ENCODE measurements around the gene ALDH1A2.

ALDH1A2 gene

DNA sequence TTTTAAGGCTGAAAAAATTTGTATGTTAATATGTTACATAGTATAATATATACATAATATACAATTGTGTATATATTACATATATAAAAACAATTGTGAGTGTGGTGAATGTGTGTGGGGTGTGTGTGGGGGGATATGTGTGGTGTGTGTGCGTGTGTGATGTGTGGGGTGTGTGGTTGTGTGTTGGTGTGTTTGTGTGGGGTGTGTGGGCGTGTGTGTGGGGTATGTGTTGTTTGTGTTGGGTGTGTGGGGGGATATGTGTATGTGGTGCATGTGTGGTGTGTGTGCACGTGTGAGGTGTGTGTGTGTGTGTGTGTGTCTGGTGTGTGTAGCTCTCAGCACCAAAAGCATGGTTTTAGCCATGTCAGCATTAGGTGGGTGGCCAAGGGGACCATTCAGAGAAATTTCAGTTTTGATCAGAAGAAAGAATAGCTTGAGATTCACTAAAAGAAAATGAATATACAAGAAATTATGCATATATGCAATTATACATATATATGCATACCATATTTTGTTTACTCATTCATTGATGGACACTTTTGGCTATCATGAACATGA is 118.9 kb downstream of the ALDH1A2 start:
- peak; percentile 97 for TF ChIP-seq ZFHX2 (tag by site-specific recombination; conservative IDR thresholded peaks at IDR 0.05)
- peak; percentile 98 for TF ChIP-seq EGR2 (tag by site-specific recombination; IDR thresholded peaks at IDR 0.05; ENCODE audit: low read depth)
- TF ChIP-seq ZNF549 (tag by site-specific recombination; IDR thresholded peaks at IDR 0.05), result no peak
- TF ChIP-seq, protein P1, sequence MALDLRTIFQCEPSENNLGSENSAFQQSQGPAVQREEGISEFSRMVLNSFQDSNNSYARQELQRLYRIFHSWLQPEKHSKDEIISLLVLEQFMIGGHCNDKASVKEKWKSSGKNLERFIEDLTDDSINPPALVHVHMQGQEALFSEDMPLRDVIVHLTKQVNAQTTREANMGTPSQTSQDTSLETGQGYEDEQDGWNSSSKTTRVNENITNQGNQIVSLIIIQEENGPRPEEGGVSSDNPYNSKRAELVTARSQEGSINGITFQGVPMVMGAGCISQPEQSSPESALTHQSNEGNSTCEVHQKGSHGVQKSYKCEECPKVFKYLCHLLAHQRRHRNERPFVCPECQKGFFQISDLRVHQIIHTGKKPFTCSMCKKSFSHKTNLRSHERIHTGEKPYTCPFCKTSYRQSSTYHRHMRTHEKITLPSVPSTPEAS (tag by site-specific recombination; IDR thresholded peaks at IDR 0.05), result 0 out of 2 replicates have a peak, but pooled peaks have one; percentile 10
- TF ChIP-seq ZNF391 (tag by site-specific recombination; IDR thresholded peaks at IDR 0.05; ENCODE audit: borderline replicate concordance, low read depth), result no peak
- no peaks in the 10 kb centered on the region for H3K9me3 ChIP-seq (ENCODE audit: control insufficient read depth, insufficient read depth, low read depth, low read length)
- ChIA-PET POLR2A (no interaction called here), CTCF (interaction anchor here (0.6 kb wide), 1 partner anchor 26 kb away, joined by 3 read pairs; no protein-coding TSS in a partner anchor)
- H3K27ac ChIP-seq (ENCODE audit: extremely low read depth, low read depth, low read length), result no peak overlapping the region
- H3K4me3 ChIP-seq (ENCODE audit: low read depth, low read length), result no peak overlapping the region
- H3K36me3 ChIP-seq (ENCODE audit: control insufficient read depth in 2 of 2, insufficient read depth in 1 of 2, low read length in 2 of 2), result no peaks in the 10 kb centered on the region
- H3K4me1 ChIP-seq (ENCODE audit: control insufficient read depth, insufficient read depth, low read length), result no peaks in the 10 kb centered on the region

DNA sequence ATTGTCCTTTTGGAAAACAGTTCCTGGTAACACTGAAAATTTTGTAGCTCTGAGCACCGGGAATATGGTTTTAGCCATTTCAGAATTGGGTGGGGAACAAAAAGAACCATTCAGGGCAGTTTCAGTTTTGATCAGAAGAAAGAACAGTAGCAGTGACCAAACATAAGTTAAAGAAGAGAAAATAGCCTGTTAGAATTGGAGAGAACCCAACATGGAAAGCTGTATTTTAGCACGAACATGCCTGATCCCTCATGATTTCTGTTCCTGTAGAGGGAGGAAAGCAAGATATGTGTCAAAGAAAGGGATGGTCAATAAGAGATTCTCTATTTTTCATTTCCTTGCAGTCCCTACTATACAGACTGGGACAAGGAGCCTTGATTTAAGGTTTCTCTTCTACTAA is 119.9 kb downstream of the ALDH1A2 start:
- no peaks in the 10 kb centered on the region for H3K9me3 ChIP-seq (ENCODE audit: control insufficient read depth, insufficient read depth, low read depth, low read length)
- no peaks in the 10 kb centered on the region for H3K36me3 ChIP-seq (ENCODE audit: control insufficient read depth in 2 of 2, insufficient read depth in 1 of 2, low read length in 2 of 2)
- H3K4me1 ChIP-seq (ENCODE audit: control insufficient read depth, insufficient read depth, low read length), result no peaks in the 10 kb centered on the region
- no peak overlapping the region for H3K4me3 ChIP-seq (ENCODE audit: low read depth, low read length)
- ChIA-PET POLR2A (no interaction called here), CTCF (no interaction called here)
- TF ChIP-seq ZNF2 (tag by site-specific recombination; IDR thresholded peaks at IDR 0.05) (no peak), ZNF19 (tag by site-specific recombination; IDR thresholded peaks at IDR 0.05; ENCODE audit: low read depth) (no peak), ZNF132 (tag by site-specific recombination; IDR thresholded peaks at IDR 0.05; ENCODE audit: borderline replicate concordance) (no peak)
- TF ChIP-seq, protein P2, sequence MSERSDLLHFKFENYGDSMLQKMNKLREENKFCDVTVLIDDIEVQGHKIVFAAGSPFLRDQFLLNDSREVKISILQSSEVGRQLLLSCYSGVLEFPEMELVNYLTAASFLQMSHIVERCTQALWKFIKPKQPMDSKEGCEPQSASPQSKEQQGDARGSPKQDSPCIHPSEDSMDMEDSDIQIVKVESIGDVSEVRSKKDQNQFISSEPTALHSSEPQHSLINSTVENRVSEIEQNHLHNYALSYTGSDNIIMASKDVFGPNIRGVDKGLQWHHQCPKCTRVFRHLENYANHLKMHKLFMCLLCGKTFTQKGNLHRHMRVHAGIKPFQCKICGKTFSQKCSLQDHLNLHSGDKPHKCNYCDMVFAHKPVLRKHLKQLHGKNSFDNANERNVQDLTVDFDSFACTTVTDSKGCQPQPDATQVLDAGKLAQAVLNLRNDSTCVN (tag by site-specific recombination; optimal IDR thresholded peaks at IDR 0.05), result no peak
- H3K27ac ChIP-seq (ENCODE audit: extremely low read depth, low read depth, low read length), result no peak overlapping the region

DNA sequence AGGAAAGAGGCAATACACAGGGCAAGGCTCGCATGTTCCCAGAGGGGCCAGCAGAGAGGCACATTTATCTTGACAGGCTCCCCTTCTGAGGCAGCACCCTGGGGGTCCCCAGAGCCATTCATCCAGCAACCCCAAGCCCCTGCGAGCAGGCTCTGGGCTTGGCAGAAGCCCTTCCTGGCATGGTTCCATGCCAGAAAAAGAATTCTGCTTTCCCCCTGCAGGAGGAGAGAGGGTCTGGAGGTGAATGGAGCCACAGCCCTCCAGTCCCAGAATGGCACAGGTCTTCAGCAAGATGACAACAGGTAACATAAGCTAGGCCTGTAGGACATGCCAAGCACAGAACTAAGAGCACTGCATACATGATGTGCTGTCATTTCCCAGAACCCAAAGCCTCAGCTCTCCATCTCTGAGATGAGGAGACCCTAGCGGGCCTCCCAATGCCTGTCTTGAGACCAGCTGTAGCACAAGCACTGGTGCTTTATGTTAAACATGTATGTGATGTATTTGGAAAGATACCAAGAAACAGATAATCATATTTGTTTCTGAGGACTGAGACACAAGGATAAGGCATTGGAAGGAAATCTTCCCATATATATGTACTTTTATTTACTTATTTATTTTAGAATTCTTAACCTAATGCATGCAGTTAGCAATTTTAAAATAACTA is 121.6 kb downstream of the ALDH1A2 start:
- POLR2A ChIA-PET, result no interaction called here
- Histone ChIP-seq H3K9me3 (ENCODE audit: control insufficient read depth, insufficient read depth, low read depth, low read length) (no peaks in the 10 kb centered on the region), H3K4me1 (ENCODE audit: control insufficient read depth, insufficient read depth, low read length) (no peaks in the 10 kb centered on the region), H3K27ac (ENCODE audit: extremely low read depth, low read depth, low read length) (no peak overlapping the region), H3K4me3 (ENCODE audit: low read depth, low read length) (no peak overlapping the region), H3K36me3 (ENCODE audit: control insufficient read depth in 2 of 2, insufficient read depth in 1 of 2, low read length in 2 of 2) (no peaks in the 10 kb centered on the region)
- TF ChIP-seq ZNF629 (tag by site-specific recombination; IDR thresholded peaks at IDR 0.05) (no peak), KLF7 (tag by site-specific recombination; IDR thresholded peaks at IDR 0.05; ENCODE audit: borderline replicate concordance) (no peak), PRDM1 (tag by site-specific recombination; IDR thresholded peaks at IDR 0.05) (no peak), ZNF140 (tag by site-specific recombination; IDR thresholded peaks at IDR 0.05) (no peak), ZNF24 (tag by site-specific recombination; IDR thresholded peaks at IDR 0.05) (no peak), ZNF677 (tag by site-specific recombination; IDR thresholded peaks at IDR 0.05) (no peak), KLF10 (tag by site-specific recombination; IDR thresholded peaks at IDR 0.05) (no peak), ZNF596 (tag by site-specific recombination; IDR thresholded peaks at IDR 0.05) (no peak), ZNF169 (tag by site-specific recombination; IDR thresholded peaks at IDR 0.05) (no peak), ZNF747 (tag by site-specific recombination; IDR thresholded peaks at IDR 0.05) (no peak), SP7 (tag by site-specific recombination; IDR thresholded peaks at IDR 0.05) (no peak), ZNF404 (tag by site-specific recombination; IDR thresholded peaks at IDR 0.05) (no peak)
- TF ChIP-seq, protein P3, sequence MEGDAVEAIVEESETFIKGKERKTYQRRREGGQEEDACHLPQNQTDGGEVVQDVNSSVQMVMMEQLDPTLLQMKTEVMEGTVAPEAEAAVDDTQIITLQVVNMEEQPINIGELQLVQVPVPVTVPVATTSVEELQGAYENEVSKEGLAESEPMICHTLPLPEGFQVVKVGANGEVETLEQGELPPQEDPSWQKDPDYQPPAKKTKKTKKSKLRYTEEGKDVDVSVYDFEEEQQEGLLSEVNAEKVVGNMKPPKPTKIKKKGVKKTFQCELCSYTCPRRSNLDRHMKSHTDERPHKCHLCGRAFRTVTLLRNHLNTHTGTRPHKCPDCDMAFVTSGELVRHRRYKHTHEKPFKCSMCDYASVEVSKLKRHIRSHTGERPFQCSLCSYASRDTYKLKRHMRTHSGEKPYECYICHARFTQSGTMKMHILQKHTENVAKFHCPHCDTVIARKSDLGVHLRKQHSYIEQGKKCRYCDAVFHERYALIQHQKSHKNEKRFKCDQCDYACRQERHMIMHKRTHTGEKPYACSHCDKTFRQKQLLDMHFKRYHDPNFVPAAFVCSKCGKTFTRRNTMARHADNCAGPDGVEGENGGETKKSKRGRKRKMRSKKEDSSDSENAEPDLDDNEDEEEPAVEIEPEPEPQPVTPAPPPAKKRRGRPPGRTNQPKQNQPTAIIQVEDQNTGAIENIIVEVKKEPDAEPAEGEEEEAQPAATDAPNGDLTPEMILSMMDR (tag by site-specific recombination; IDR thresholded peaks at IDR 0.05), result no peak
- CTCF ChIA-PET, result interaction anchor here (0.5 to 1.9 kb wide), 4 partner anchors 122 to 239 kb away, joined by 3 to 5 read pairs (median 4); partner anchors contain the start of gene ALDH1A2
